GM23338 (cell line): ENCODE measurements around the gene CLEC11A. TPM values are rescaled to one million over a fixed set of nuclear protein-coding genes. Genes with fewer than 3 reads are reported as not detected.
A peak's percentile ranks its signal among the peaks of the same experiment; 100 is the strongest.

ENCODE experiments used
- ATAC-seq: fragments of 200-7000 bp; cut with Tn5 transposase; 3 replicates; pipeline ENCODE4 v1.9.1; 2020
- DNase-seq: peaks from one replicate; pipeline ENCODE4 v3.0.0-alpha.2; 2015; ENCODE audit warnings: low spot score
- H2AFZ ChIP-seq: fragments of 200-600 bp; sonication (generic); 2 replicates; pipeline ENCODE4 v1.8.0; 2016; ENCODE audit warnings: antibody characterized with exemption, mild to moderate bottlenecking, moderate library complexity
- H3F3A ChIP-seq: fragments of 200-600 bp; sonication (generic); replicated peaks from 2 replicates; pipeline ENCODE4 v1.8.0; 2017; ENCODE audit warnings: antibody characterized with exemption, mixed run types, low read depth
- H3K27ac ChIP-seq: fragments of 200-600 bp; sonication (generic); 2 replicates; pipeline ENCODE4 v1.6.1; 2016; ENCODE audit warnings: low read depth
- H3K27me3 ChIP-seq: fragments of 200-600 bp; sonication (generic); 2 replicates; pipeline ENCODE4 v1.8.0; 2016; ENCODE audit warnings: mild to moderate bottlenecking, mixed run types, moderate library complexity; ENCODE audit not compliant: insufficient read depth
- H3K36me3 ChIP-seq: fragments of 200-600 bp; sonication (generic); 2 replicates; pipeline ENCODE4 v1.8.0; 2016; ENCODE audit warnings: mild to moderate bottlenecking; ENCODE audit not compliant: insufficient read depth
- H3K4me1 ChIP-seq: fragments of 200-600 bp; sonication (generic); 2 replicates; pipeline ENCODE4 v1.8.0; 2016; ENCODE audit warnings: mild to moderate bottlenecking, moderate library complexity; ENCODE audit not compliant: insufficient read depth
- H3K4me2 ChIP-seq: fragments of 200-600 bp; sonication (generic); 2 replicates; pipeline ENCODE4 v1.7.1; 2017; ENCODE audit warnings: mixed run types
- H3K4me3 ChIP-seq: fragments of 200-600 bp; sonication (generic); 2 replicates; pipeline ENCODE4 v1.6.1; 2016; ENCODE audit warnings: mixed run types
- H3K79me2 ChIP-seq: fragments of 200-600 bp; sonication (generic); replicated peaks from 2 replicates; pipeline ENCODE4 v1.8.0; 2017; ENCODE audit warnings: mild to moderate bottlenecking; ENCODE audit not compliant: insufficient read depth
- H3K9me2 ChIP-seq: fragments of 200-600 bp; sonication (generic); 2 replicates; pipeline ENCODE4 v1.8.0; 2017; ENCODE audit not compliant: insufficient read depth
- H4K20me1 ChIP-seq: fragments of 200-600 bp; sonication (generic); replicated peaks from 2 replicates; pipeline ENCODE4 v1.8.0; 2017; ENCODE audit warnings: mild to moderate bottlenecking; ENCODE audit not compliant: insufficient read depth
- H3K27ac Mint-ChIP-seq: 2 replicates; pipeline ENCODE4 v1.8.0; 2020; ENCODE audit warnings: inconsistent platforms, mild to moderate bottlenecking, moderate library complexity, mixed read lengths
- H3K27me3 Mint-ChIP-seq: 3 replicates; pipeline ENCODE4 v1.8.0; 2022; ENCODE audit warnings: low read depth, mild to moderate bottlenecking, moderate library complexity, mixed read lengths, inconsistent platforms; ENCODE audit not compliant: insufficient read depth, poor library complexity
- H3K36me3 Mint-ChIP-seq: 3 replicates; pipeline ENCODE4 v1.8.0; 2021; ENCODE audit warnings: low read depth, mild to moderate bottlenecking, inconsistent platforms, moderate library complexity, mixed read lengths
- H3K4me1 Mint-ChIP-seq: 3 replicates; pipeline ENCODE4 v1.8.0; 2020; ENCODE audit warnings: mild to moderate bottlenecking, inconsistent platforms, mixed read lengths
- H3K4me3 Mint-ChIP-seq: 3 replicates; pipeline ENCODE4 v1.8.0; 2021; ENCODE audit warnings: moderate library complexity, mild to moderate bottlenecking, inconsistent platforms, mixed read lengths
- H3K9me3 Mint-ChIP-seq: 3 replicates; pipeline ENCODE4 v1.8.0; 2020; ENCODE audit warnings: moderate library complexity, mild to moderate bottlenecking, inconsistent platforms, mixed read lengths
- CREB1 ChIP-seq: fragments of 250-450 bp; sonication (Bioruptor Pico); IDR thresholded peaks from 2 replicates; pipeline ENCODE4 v1.5.0; 2020; ENCODE audit warnings: low read depth, mild to moderate bottlenecking, moderate library complexity
- ETS1 ChIP-seq: IDR thresholded peaks from 2 replicates; pipeline ENCODE4 v1.6.1; 2016; ENCODE audit warnings: antibody characterized with exemption
- EZH2 ChIP-seq: fragments of 200-600 bp; sonication (generic); IDR thresholded peaks from one replicate; pipeline ENCODE4 v1.8.0; 2017; ENCODE audit warnings: antibody characterized with exemption, mild to moderate bottlenecking, low read depth; ENCODE audit not compliant: unreplicated experiment
- EZH2phosphoT487 ChIP-seq: fragments of 200-600 bp; sonication (generic); IDR thresholded peaks from one replicate; pipeline ENCODE4 v1.8.1; 2018; ENCODE audit warnings: antibody characterized with exemption; ENCODE audit not compliant: unreplicated experiment
- JUNB ChIP-seq: IDR thresholded peaks from one replicate; pipeline ENCODE4 v1.6.1; 2016; ENCODE audit warnings: antibody characterized with exemption; ENCODE audit not compliant: unreplicated experiment
- NANOG ChIP-seq: IDR thresholded peaks from 2 replicates; pipeline ENCODE4 v1.6.1; 2016; ENCODE audit warnings: antibody characterized with exemption, borderline replicate concordance
- POLR2AphosphoS5 ChIP-seq: IDR thresholded peaks from 2 replicates; pipeline ENCODE4 v1.6.1; 2016; ENCODE audit warnings: antibody characterized with exemption, low read depth
- STAT1 ChIP-seq: IDR thresholded peaks from one replicate; pipeline ENCODE4 v1.6.1; 2016; ENCODE audit warnings: antibody characterized with exemption; ENCODE audit not compliant: unreplicated experiment
- ZNF114 ChIP-seq: fragments of 250-450 bp; sonication (Bioruptor Pico); IDR thresholded peaks from 2 replicates; pipeline ENCODE4 v1.5.0; 2020; ENCODE audit warnings: mild to moderate bottlenecking, moderate library complexity
- ZNF331 ChIP-seq: fragments of 250-450 bp; sonication (Bioruptor Pico); IDR thresholded peaks from 2 replicates; pipeline ENCODE4 v1.5.0; 2020; ENCODE audit warnings: low read depth, mild to moderate bottlenecking, moderate library complexity
- polyA plus RNA-seq: library from polyadenylated mRNA; unstranded; fragments of >200 nt; fragmentation: Nextera tagmentation; extraction: Ambion mirVana; gene quantifications from 2 replicates; pipeline ENCODE4 v1.2.1, GENCODE V29; 2016
- total RNA-seq: library from RNA; depleted of rRNA; stranded (reverse); fragments of >200 nt; shearing (Covaris generic); gene quantifications from 2 replicates; pipeline ENCODE4 v1.2.3, GENCODE V29; 2014
- TF ChIP-seq, protein P1 (sequence below): fragments of 250-450 bp; sonication (Bioruptor Pico); IDR thresholded peaks from 2 replicates; pipeline ENCODE4 v1.5.0; 2020; ENCODE audit warnings: mild to moderate bottlenecking, moderate library complexity
- TF ChIP-seq, protein P2 (sequence below): IDR thresholded peaks from one replicate; pipeline ENCODE4 v1.6.1; 2018; ENCODE audit warnings: antibody characterized with exemption; ENCODE audit not compliant: unreplicated experiment
- TF ChIP-seq, protein P3 (sequence below), 2 experiments: fragments of 200-600 bp in 1 of 2; sonication (generic) in 1 of 2; conservative IDR thresholded peaks; 2 replicates each; pipeline versions ENCODE4 v1.5.1 to v1.6.1; 2016 to 2017; ENCODE audit warnings: antibody characterized with exemption in 2 of 2, low read depth in 2 of 2, mild to moderate bottlenecking in 2 of 2, moderate library complexity in 1 of 2

CLEC11A gene
- total and polyA plus RNA-seq, 2 experiments from 2014 or later, result 8.0 to 15.5 TPM

- H3K27ac Mint-ChIP-seq, result no peak overlapping the region
- 0 out of 2 replicates have a peak, but pooled peaks cover 4% of the 10 kb centered on the region for H3F3A ChIP-seq
- H2AFZ ChIP-seq, result no peak overlapping the region
- DNase-seq (no peak), ATAC-seq (no peak)
- H3K4me2 ChIP-seq, result peak overlapping the region; percentile 84; the same call in 1 of the 2 replicates
- H3K27me3 Mint-ChIP-seq, result peaks cover 16% of the 10 kb centered on the region
- no peak overlapping the region for H3K4me3 Mint-ChIP-seq
- H3K4me3 ChIP-seq, result peak overlapping the region; percentile 85
- H3K9me2 ChIP-seq, result no peaks in the 10 kb centered on the region
- H3K79me2 ChIP-seq, result no peaks in the 10 kb centered on the region
- H3K36me3 ChIP-seq, result no peaks in the 10 kb centered on the region
- peaks cover 78% of the 10 kb centered on the region for H3K9me3 Mint-ChIP-seq
- TF ChIP-seq JUNB (no peak), EZH2 (no peak), STAT1 (no peak), POLR2AphosphoS5 (no peak), ETS1 (no peak), CREB1 (no peak), EZH2phosphoT487 (no peak), ZNF331 (CRISPR knock-in tag) (no peak), ZNF114 (CRISPR knock-in tag) (no peak), NANOG (no peak)
- TF ChIP-seq, protein P1, sequence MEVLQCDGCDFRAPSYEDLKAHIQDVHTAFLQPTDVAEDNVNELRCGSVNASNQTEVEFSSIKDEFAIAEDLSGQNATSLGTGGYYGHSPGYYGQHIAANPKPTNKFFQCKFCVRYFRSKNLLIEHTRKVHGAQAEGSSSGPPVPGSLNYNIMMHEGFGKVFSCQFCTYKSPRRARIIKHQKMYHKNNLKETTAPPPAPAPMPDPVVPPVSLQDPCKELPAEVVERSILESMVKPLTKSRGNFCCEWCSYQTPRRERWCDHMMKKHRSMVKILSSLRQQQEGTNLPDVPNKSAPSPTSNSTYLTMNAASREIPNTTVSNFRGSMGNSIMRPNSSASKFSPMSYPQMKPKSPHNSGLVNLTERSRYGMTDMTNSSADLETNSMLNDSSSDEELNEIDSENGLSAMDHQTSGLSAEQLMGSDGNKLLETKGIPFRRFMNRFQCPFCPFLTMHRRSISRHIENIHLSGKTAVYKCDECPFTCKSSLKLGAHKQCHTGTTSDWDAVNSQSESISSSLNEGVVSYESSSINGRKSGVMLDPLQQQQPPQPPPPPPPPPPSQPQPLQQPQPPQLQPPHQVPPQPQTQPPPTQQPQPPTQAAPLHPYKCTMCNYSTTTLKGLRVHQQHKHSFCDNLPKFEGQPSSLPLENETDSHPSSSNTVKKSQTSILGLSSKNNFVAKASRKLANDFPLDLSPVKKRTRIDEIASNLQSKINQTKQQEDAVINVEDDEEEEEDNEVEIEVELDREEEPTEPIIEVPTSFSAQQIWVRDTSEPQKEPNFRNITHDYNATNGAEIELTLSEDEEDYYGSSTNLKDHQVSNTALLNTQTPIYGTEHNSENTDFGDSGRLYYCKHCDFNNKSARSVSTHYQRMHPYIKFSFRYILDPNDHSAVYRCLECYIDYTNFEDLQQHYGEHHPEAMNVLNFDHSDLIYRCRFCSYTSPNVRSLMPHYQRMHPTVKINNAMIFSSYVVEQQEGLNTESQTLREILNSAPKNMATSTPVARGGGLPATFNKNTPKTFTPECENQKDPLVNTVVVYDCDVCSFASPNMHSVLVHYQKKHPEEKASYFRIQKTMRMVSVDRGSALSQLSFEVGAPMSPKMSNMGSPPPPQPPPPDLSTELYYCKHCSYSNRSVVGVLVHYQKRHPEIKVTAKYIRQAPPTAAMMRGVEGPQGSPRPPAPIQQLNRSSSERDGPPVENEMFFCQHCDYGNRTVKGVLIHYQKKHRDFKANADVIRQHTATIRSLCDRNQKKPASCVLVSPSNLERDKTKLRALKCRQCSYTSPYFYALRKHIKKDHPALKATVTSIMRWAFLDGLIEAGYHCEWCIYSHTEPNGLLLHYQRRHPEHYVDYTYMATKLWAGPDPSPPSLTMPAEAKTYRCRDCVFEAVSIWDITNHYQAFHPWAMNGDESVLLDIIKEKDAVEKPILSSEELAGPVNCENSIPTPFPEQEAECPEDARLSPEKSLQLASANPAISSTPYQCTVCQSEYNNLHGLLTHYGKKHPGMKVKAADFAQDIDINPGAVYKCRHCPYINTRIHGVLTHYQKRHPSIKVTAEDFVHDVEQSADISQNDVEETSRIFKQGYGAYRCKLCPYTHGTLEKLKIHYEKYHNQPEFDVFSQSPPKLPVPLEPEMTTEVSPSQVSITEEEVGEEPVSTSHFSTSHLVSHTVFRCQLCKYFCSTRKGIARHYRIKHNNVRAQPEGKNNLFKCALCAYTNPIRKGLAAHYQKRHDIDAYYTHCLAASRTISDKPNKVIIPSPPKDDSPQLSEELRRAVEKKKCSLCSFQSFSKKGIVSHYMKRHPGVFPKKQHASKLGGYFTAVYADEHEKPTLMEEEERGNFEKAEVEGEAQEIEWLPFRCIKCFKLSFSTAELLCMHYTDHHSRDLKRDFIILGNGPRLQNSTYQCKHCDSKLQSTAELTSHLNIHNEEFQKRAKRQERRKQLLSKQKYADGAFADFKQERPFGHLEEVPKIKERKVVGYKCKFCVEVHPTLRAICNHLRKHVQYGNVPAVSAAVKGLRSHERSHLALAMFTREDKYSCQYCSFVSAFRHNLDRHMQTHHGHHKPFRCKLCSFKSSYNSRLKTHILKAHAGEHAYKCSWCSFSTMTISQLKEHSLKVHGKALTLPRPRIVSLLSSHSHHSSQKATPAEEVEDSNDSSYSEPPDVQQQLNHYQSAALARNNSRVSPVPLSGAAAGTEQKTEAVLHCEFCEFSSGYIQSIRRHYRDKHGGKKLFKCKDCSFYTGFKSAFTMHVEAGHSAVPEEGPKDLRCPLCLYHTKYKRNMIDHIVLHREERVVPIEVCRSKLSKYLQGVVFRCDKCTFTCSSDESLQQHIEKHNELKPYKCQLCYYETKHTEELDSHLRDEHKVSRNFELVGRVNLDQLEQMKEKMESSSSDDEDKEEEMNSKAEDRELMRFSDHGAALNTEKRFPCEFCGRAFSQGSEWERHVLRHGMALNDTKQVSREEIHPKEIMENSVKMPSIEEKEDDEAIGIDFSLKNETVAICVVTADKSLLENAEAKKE (CRISPR knock-in tag), result no peak
- TF ChIP-seq, protein P2, sequence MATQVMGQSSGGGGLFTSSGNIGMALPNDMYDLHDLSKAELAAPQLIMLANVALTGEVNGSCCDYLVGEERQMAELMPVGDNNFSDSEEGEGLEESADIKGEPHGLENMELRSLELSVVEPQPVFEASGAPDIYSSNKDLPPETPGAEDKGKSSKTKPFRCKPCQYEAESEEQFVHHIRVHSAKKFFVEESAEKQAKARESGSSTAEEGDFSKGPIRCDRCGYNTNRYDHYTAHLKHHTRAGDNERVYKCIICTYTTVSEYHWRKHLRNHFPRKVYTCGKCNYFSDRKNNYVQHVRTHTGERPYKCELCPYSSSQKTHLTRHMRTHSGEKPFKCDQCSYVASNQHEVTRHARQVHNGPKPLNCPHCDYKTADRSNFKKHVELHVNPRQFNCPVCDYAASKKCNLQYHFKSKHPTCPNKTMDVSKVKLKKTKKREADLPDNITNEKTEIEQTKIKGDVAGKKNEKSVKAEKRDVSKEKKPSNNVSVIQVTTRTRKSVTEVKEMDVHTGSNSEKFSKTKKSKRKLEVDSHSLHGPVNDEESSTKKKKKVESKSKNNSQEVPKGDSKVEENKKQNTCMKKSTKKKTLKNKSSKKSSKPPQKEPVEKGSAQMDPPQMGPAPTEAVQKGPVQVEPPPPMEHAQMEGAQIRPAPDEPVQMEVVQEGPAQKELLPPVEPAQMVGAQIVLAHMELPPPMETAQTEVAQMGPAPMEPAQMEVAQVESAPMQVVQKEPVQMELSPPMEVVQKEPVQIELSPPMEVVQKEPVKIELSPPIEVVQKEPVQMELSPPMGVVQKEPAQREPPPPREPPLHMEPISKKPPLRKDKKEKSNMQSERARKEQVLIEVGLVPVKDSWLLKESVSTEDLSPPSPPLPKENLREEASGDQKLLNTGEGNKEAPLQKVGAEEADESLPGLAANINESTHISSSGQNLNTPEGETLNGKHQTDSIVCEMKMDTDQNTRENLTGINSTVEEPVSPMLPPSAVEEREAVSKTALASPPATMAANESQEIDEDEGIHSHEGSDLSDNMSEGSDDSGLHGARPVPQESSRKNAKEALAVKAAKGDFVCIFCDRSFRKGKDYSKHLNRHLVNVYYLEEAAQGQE, result no peak
- TF ChIP-seq, protein P3, sequence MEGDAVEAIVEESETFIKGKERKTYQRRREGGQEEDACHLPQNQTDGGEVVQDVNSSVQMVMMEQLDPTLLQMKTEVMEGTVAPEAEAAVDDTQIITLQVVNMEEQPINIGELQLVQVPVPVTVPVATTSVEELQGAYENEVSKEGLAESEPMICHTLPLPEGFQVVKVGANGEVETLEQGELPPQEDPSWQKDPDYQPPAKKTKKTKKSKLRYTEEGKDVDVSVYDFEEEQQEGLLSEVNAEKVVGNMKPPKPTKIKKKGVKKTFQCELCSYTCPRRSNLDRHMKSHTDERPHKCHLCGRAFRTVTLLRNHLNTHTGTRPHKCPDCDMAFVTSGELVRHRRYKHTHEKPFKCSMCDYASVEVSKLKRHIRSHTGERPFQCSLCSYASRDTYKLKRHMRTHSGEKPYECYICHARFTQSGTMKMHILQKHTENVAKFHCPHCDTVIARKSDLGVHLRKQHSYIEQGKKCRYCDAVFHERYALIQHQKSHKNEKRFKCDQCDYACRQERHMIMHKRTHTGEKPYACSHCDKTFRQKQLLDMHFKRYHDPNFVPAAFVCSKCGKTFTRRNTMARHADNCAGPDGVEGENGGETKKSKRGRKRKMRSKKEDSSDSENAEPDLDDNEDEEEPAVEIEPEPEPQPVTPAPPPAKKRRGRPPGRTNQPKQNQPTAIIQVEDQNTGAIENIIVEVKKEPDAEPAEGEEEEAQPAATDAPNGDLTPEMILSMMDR (conservative IDR thresholded peaks at IDR 0.05; ENCODE audit: low read depth in 2 of 2), result no peak
- peaks cover 44% of the 10 kb centered on the region for H3K36me3 Mint-ChIP-seq
- peaks cover 24% of the 10 kb centered on the region; the same call in 1 of the 2 replicates for H3K4me1 ChIP-seq
- H3K27ac ChIP-seq, result no peak overlapping the region
- H4K20me1 ChIP-seq, result no peaks in the 10 kb centered on the region; the same call in 1 of the 2 replicates
- H3K27me3 ChIP-seq, result peaks cover 32% of the 10 kb centered on the region
- H3K4me1 Mint-ChIP-seq, result no peaks in the 10 kb centered on the region
Measured at GRCh38 chr19:50717026-50717723, 6.0 kb upstream of the CLEC11A start.
